Measurements from ENCODE around the gene NUB1.

GRCh38 chr7:151314401-151314800, 27.2 kb upstream of the NUB1 start:
- TF ChIP-seq POLR2A (IDR thresholded peaks at IDR 0.05) (no peak), CTCF (IDR thresholded peaks at IDR 0.05) (no peak)
